Epithelial cell of prostate (primary cell): ENCODE measurements around the gene AKT3.

ENCODE experiments used
- DNase-seq: peaks from one replicate; pipeline ENCODE4 v3.0.0-alpha.2; 2011; ENCODE audit warnings: low read depth, low spot score
- H3K27ac ChIP-seq: fragments of 450-650 bp; 2 replicates; pipeline ENCODE4 v1.5.1; 2017; ENCODE audit warnings: mild to moderate bottlenecking

AKT3 gene

GRCh38 chr1:243481101-243481500 lies 368.9 kb downstream of the AKT3 start:
- H3K27ac ChIP-seq = no peak overlapping the region
- no peak for DNase-seq

- no peak overlapping the region for H3K27ac ChIP-seq
- no peak for DNase-seq
Measured at GRCh38 chr1:243477731-243478290, 372.2 kb downstream of the AKT3 start.

GRCh38 chr1:243475966-243476365 lies 374.1 kb downstream of the AKT3 start:
- H3K27ac ChIP-seq = no peak overlapping the region
- DNase-seq = no peak

GRCh38 chr1:243474906-243475305 lies 375.1 kb downstream of the AKT3 start:
- no peak for DNase-seq
- H3K27ac ChIP-seq = no peak overlapping the region

- H3K27ac ChIP-seq = peak overlapping the region; percentile 50
- no peak for DNase-seq
Measured at GRCh38 chr1:243474136-243474881, 375.7 kb downstream of the AKT3 start.

- DNase-seq = peak; percentile 20
Measured at GRCh38 chr1:243473227-243474135, 376.6 kb downstream of the AKT3 start.

GRCh38 chr1:243471754-243472745 lies 378.0 kb downstream of the AKT3 start:
- DNase-seq = no peak
- no peak overlapping the region for H3K27ac ChIP-seq

More at GRCh38 chr1:243473227-243474135, 376.6 kb downstream of the AKT3 start:
- H3K27ac ChIP-seq = peak overlapping the region; percentile 50

GRCh38 chr1:243471026-243471685 lies 378.9 kb downstream of the AKT3 start:
- no peak for DNase-seq
- H3K27ac ChIP-seq = no peak overlapping the region

- no peak for DNase-seq
Measured at GRCh38 chr1:243470502-243470901, 379.5 kb downstream of the AKT3 start.

GRCh38 chr1:243469497-243469896 lies 380.5 kb downstream of the AKT3 start:
- no peak overlapping the region for H3K27ac ChIP-seq
- DNase-seq = no peak

More at GRCh38 chr1:243470502-243470901, 379.5 kb downstream of the AKT3 start:
- no peak overlapping the region for H3K27ac ChIP-seq

- DNase-seq = no peak
Measured at GRCh38 chr1:243465738-243466137, 384.3 kb downstream of the AKT3 start.

GRCh38 chr1:243465081-243465480 lies 385.0 kb downstream of the AKT3 start:
- DNase-seq = no peak

More at GRCh38 chr1:243465738-243466137, 384.3 kb downstream of the AKT3 start:
- no peak overlapping the region for H3K27ac ChIP-seq

GRCh38 chr1:243462929-243463697 lies 386.9 kb downstream of the AKT3 start:
- no peak overlapping the region for H3K27ac ChIP-seq
- no peak for DNase-seq

More at GRCh38 chr1:243465081-243465480, 385.0 kb downstream of the AKT3 start:
- no peak overlapping the region for H3K27ac ChIP-seq

GRCh38 chr1:243461700-243462099 lies 388.3 kb downstream of the AKT3 start:
- no peak for DNase-seq

GRCh38 chr1:243459059-243459458 lies 391.0 kb downstream of the AKT3 start:
- DNase-seq = no peak
- H3K27ac ChIP-seq = no peak overlapping the region

More at GRCh38 chr1:243461700-243462099, 388.3 kb downstream of the AKT3 start:
- H3K27ac ChIP-seq = no peak overlapping the region

GRCh38 chr1:243457363-243457982 lies 392.6 kb downstream of the AKT3 start:
- no peak for DNase-seq
- H3K27ac ChIP-seq = no peak overlapping the region

GRCh38 chr1:243455760-243456651 lies 394.0 kb downstream of the AKT3 start:
- no peak overlapping the region for H3K27ac ChIP-seq
- no peak for DNase-seq
